GM21576 (cell line): ENCODE results near the gene SPEM2.

Experiments
- ATAC-seq: cut with Tn5 transposase; IDR thresholded peaks from one replicate; pipeline ENCODE4 v1.9.1; 2021; ENCODE audit warnings: mild to moderate bottlenecking, moderate library complexity; ENCODE audit not compliant: unreplicated experiment

SPEM2 gene

GRCh38 chr17:7425316-7425715 lies at the start of gene SPEM2:
Gene SPEM2, plus strand, starts transcription at chr17:7425616. Its CDS starts 73 bp downstream, at chr17:7425689.
- ATAC-seq = no peak

GRCh38 chr17:7379134-7379533 lies 46.3 kb upstream of the SPEM2 start:
- no peak for ATAC-seq

GRCh38 chr17:7380321-7380720 lies 45.1 kb upstream of the SPEM2 start:
- ATAC-seq = no peak

- ATAC-seq = no peak
Measured at GRCh38 chr17:7380855-7381683, 44.3 kb upstream of the SPEM2 start, which contains the start of gene TNK1. Gene TNK1, plus strand, starts transcription at chr17:7381089. Its CDS starts 1,838 bp downstream, at chr17:7382927.

- ATAC-seq = no peak
Measured at GRCh38 chr17:7382901-7383300, 42.5 kb upstream of the SPEM2 start.

- no peak for ATAC-seq
Measured at GRCh38 chr17:7383371-7383741, 42.1 kb upstream of the SPEM2 start.

GRCh38 chr17:7383742-7384488 lies 41.5 kb upstream of the SPEM2 start:
- no peak for ATAC-seq

- no peak for ATAC-seq
Measured at GRCh38 chr17:7384489-7385081, 40.8 kb upstream of the SPEM2 start.

GRCh38 chr17:7388856-7389255 lies 36.6 kb upstream of the SPEM2 start:
- no peak for ATAC-seq

- ATAC-seq = no peak
Measured at GRCh38 chr17:7389924-7390910, 35.2 kb upstream of the SPEM2 start.

- ATAC-seq = no peak
Measured at GRCh38 chr17:7391307-7391706, 34.1 kb upstream of the SPEM2 start.

- ATAC-seq = no peak
Measured at GRCh38 chr17:7392696-7393612, 32.5 kb upstream of the SPEM2 start.

- ATAC-seq = peak; percentile 35
Measured at GRCh38 chr17:7393613-7394451, 31.6 kb upstream of the SPEM2 start.

GRCh38 chr17:7394452-7395191 lies 30.8 kb upstream of the SPEM2 start, which contains the start of gene PLSCR3:
Gene PLSCR3, minus strand, starts transcription at chr17:7394525. Its CDS starts 415 bp downstream, at chr17:7394110.
- ATAC-seq = peak; percentile 69

- ATAC-seq = no peak
Measured at GRCh38 chr17:7396147-7396546, 29.3 kb upstream of the SPEM2 start.

GRCh38 chr17:7398612-7399011 lies 26.8 kb upstream of the SPEM2 start:
- no peak for ATAC-seq

- ATAC-seq = no peak
Measured at GRCh38 chr17:7403043-7403726, 22.2 kb upstream of the SPEM2 start.
